Breast epithelium (tissue), 3 donors: ENCODE results near the gene GSTO1.

Experiments
- POLR2A ChIP-seq: fragments of 450-650 bp; IDR thresholded peaks from one replicate; pipeline ENCODE4 v1.6.1; 2016; ENCODE audit warnings: antibody characterized with exemption, mild to moderate bottlenecking, moderate library complexity
- TF ChIP-seq, protein P1 (sequence below), 3 donors: fragments of 450-650 bp; IDR thresholded peaks; one replicate each; pipeline ENCODE4 v1.5.1; 2016 to 2017; ENCODE audit warnings: antibody characterized with exemption in 3 of 3, mild to moderate bottlenecking in 3 of 3, moderate library complexity in 3 of 3

DNA sequence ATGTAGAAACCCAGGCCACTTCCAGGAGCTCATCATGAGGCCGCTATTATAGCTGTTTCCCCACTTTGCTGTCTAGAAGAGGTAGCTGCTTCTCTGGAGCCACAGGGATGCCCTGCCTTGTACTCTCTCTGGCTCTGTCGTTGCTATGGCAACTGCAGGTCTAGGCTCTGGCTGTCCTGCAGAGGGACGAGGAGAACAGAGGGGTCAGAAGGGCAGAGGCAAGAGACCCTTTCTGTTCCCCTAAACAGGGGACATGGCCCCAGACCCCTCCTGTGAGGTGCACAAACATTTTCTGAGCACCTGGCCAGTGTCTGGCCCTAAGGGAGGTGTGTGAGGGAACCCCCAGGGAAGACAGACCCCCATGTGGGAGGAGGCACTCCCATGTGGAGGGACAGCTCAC lies 52.2 kb downstream of the GSTO1 start:
- TF ChIP-seq POLR2A, result no peak
- TF ChIP-seq, protein P1, sequence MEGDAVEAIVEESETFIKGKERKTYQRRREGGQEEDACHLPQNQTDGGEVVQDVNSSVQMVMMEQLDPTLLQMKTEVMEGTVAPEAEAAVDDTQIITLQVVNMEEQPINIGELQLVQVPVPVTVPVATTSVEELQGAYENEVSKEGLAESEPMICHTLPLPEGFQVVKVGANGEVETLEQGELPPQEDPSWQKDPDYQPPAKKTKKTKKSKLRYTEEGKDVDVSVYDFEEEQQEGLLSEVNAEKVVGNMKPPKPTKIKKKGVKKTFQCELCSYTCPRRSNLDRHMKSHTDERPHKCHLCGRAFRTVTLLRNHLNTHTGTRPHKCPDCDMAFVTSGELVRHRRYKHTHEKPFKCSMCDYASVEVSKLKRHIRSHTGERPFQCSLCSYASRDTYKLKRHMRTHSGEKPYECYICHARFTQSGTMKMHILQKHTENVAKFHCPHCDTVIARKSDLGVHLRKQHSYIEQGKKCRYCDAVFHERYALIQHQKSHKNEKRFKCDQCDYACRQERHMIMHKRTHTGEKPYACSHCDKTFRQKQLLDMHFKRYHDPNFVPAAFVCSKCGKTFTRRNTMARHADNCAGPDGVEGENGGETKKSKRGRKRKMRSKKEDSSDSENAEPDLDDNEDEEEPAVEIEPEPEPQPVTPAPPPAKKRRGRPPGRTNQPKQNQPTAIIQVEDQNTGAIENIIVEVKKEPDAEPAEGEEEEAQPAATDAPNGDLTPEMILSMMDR (IDR thresholded peaks at IDR 0.05), result no peak
